Neuronal stem cell (in vitro differentiated cells): ENCODE results near the gene RBBP8NL.

Experiments used
- DNase-seq: peaks from one replicate; pipeline ENCODE4 v3.0.0-alpha.2; 2013; ENCODE audit warnings: low spot score
- H2AFZ ChIP-seq: one replicate; pipeline ENCODE4 v1.6.1; 2013; ENCODE audit warnings: mild to moderate bottlenecking, low read length, inconsistent platforms
- H2AK5ac ChIP-seq: 2 replicates; pipeline ENCODE4 v1.6.1; 2013; ENCODE audit warnings: low read depth, mild to moderate bottlenecking, inconsistent platforms, low read length, moderate library complexity, mixed read lengths
- H2BK120ac ChIP-seq: 2 replicates; pipeline ENCODE4 v1.6.1; 2013; ENCODE audit warnings: low read depth, mild to moderate bottlenecking, inconsistent platforms, low read length, moderate library complexity, mixed read lengths
- H2BK12ac ChIP-seq: one replicate; pipeline ENCODE4 v1.6.1; 2013; ENCODE audit warnings: low read length, inconsistent platforms
- H2BK15ac ChIP-seq: 2 replicates; pipeline ENCODE4 v1.6.1; 2013; ENCODE audit warnings: mild to moderate bottlenecking, low read length, inconsistent platforms, mixed read lengths
- H2BK5ac ChIP-seq: one replicate; pipeline ENCODE4 v1.6.1; 2013; ENCODE audit warnings: inconsistent platforms, mild to moderate bottlenecking, low read length, moderate library complexity
- H3K14ac ChIP-seq: one replicate; pipeline ENCODE4 v1.6.1; 2013; ENCODE audit warnings: low read length, inconsistent platforms
- H3K18ac ChIP-seq: 2 replicates; pipeline ENCODE4 v1.6.1; 2013; ENCODE audit warnings: low read length, inconsistent platforms
- H3K23ac ChIP-seq: 2 replicates; pipeline ENCODE4 v1.6.1; 2013; ENCODE audit warnings: low read depth, mild to moderate bottlenecking, mixed read lengths, low read length, inconsistent platforms; ENCODE audit not compliant: poor library complexity
- H3K27ac ChIP-seq: replicated peaks from 3 replicates; pipeline ENCODE4 v1.5.1; 2013; ENCODE audit warnings: low read length, inconsistent platforms
- H3K27me3 ChIP-seq, 3 experiments: 2 replicates each; pipeline ENCODE4 v1.6.1; 2013; ENCODE audit warnings: low read length in 3 of 3, mild to moderate bottlenecking in 2 of 3, inconsistent platforms in 1 of 3, low read depth in 1 of 3, mixed read lengths in 1 of 3, moderate library complexity in 1 of 3; ENCODE audit not compliant: control insufficient read depth in 3 of 3, insufficient read depth in 3 of 3
- H3K36me3 ChIP-seq, 2 donors: replicated peaks in 1 of 2; 2 replicates each; pipeline ENCODE4 v1.6.1; 2013; ENCODE audit warnings: low read length in 2 of 2; ENCODE audit not compliant: control insufficient read depth in 2 of 2, insufficient read depth in 2 of 2
- H3K4ac ChIP-seq: 2 replicates; pipeline ENCODE4 v1.6.1; 2013; ENCODE audit warnings: inconsistent platforms, mild to moderate bottlenecking, low read length, moderate library complexity
- H3K4me1 ChIP-seq, 2 donors: 1 replicate in 1 of 2; 2 replicates in 1 of 2; pipeline ENCODE4 v1.6.1; 2013; ENCODE audit warnings: low read length in 2 of 2, low read depth in 1 of 2; ENCODE audit not compliant: control insufficient read depth in 2 of 2, insufficient read depth in 1 of 2
- H3K4me2 ChIP-seq: one replicate; pipeline ENCODE4 v1.6.1; 2013; ENCODE audit warnings: mild to moderate bottlenecking, low read length, inconsistent platforms; ENCODE audit not compliant: insufficient read depth, poor library complexity, severe bottlenecking
- H3K4me3 ChIP-seq, 2 donors: 2 replicates each; pipeline ENCODE4 v1.5.1; 2013; ENCODE audit warnings: low read length in 2 of 2, mild to moderate bottlenecking in 2 of 2, inconsistent platforms in 1 of 2, moderate library complexity in 1 of 2
- H3K79me1 ChIP-seq: one replicate; pipeline ENCODE4 v1.6.1; 2013; ENCODE audit warnings: low read depth, mild to moderate bottlenecking, inconsistent platforms, low read length, moderate library complexity
- H3K9ac ChIP-seq: one replicate; pipeline ENCODE4 v1.6.1; 2013; ENCODE audit warnings: mild to moderate bottlenecking, low read depth, low read length, inconsistent platforms; ENCODE audit not compliant: poor library complexity
- H3K9me3 ChIP-seq, 2 donors: replicated peaks in 1 of 2; 2 replicates each; pipeline versions ENCODE3 to v1.6.1; 2013; ENCODE audit warnings: low read length in 2 of 2, mild to moderate bottlenecking in 2 of 2, inconsistent platforms in 1 of 2, low read depth in 1 of 2, mixed read lengths in 1 of 2, moderate library complexity in 1 of 2; ENCODE audit not compliant: control insufficient read depth in 2 of 2, insufficient read depth in 1 of 2
- H4K8ac ChIP-seq: one replicate; pipeline ENCODE4 v1.6.1; 2013; ENCODE audit warnings: low read depth, mild to moderate bottlenecking, inconsistent platforms, low read length, moderate library complexity
- H4K91ac ChIP-seq: one replicate; pipeline ENCODE4 v1.6.1; 2013; ENCODE audit warnings: low read length, low read depth, mild to moderate bottlenecking, inconsistent platforms; ENCODE audit not compliant: poor library complexity
- WGBS, 2 donors: extraction: QIAGEN DNeasy Blood & Tissue Kit; methylation state at CpG; one replicate each; pipeline ENCODE4 v1.1.7; 2013; ENCODE audit warnings: missing lambda C conversion rate in 2 of 2, mixed read lengths in 1 of 2; ENCODE audit not compliant: insufficient read length in 2 of 2, insufficient replicate concordance in 1 of 2; ENCODE audit errors: extremely low coverage in 2 of 2; 5-methylcytosine and 5-hydroxymethylcytosine counted together

RBBP8NL gene

DNA sequence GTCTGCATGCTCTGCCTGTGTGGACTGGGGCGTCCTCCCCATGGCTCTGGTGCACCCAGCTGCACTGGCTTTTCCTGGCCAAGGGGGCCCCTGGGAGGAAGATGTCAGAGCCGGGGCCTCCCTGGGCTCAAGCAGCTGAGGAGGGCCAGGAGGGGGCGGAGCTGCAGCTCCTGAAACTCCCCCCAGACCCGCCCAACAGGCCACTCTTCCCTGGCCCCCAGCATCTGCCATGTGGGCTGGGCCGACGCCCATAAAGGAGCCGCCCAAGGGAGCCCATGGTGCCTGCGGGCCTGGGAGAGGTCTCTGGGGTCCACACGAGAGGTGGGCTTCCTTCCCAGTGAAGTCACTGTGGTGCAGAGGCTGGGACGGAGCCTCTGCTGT is 4.0 kb downstream of the RBBP8NL start:
- H3K14ac ChIP-seq: peak overlapping the region; percentile 47
- H3K27ac ChIP-seq: no peak overlapping the region
- peaks cover 5% of the 10 kb centered on the region for H3K79me1 ChIP-seq
- no peak overlapping the region for H2BK5ac ChIP-seq
- H2BK12ac ChIP-seq: no peak overlapping the region
- no peak overlapping the region for H3K4me2 ChIP-seq
- H3K36me3 ChIP-seq: no peaks in the 10 kb centered on the region
- no peak overlapping the region for H4K8ac ChIP-seq
- peak overlapping the region; percentile 84 for H2AK5ac ChIP-seq
- peaks cover 0 to 28% (median 0%) of the 10 kb centered on the region in 3 experiments for H3K27me3 ChIP-seq
- H3K4ac ChIP-seq: no peak overlapping the region
- H3K23ac ChIP-seq: peak overlapping the region; percentile 73
- no peak for DNase-seq
- no peak overlapping the region for H2AFZ ChIP-seq
- H3K4me1 ChIP-seq: peaks cover 0 to 14% of the 10 kb centered on the region in 2 donors
- H2BK15ac ChIP-seq: peak overlapping the region; percentile 10
- peak overlapping the region; percentile 59 for H3K18ac ChIP-seq
- peak overlapping the region; percentile 44 for H3K9ac ChIP-seq
- H3K4me3 ChIP-seq: no peak overlapping the region
- H2BK120ac ChIP-seq: no peak overlapping the region
- WGBS, 2 donors: no CpG with 5 or more reads among the region's 10 CpGs
- H3K9me3 ChIP-seq: peaks cover 0 to 5% of the 10 kb centered on the region in 2 donors
- no peak overlapping the region for H4K91ac ChIP-seq

- Histone ChIP-seq H2BK5ac (no peak overlapping the region), H4K8ac (no peak overlapping the region), H3K36me3 (no peaks in the 10 kb centered on the region), H2BK120ac (no peak overlapping the region), H3K4me3 (no peak overlapping the region), H3K9ac (peak overlapping the region; percentile 44), H2BK12ac (no peak overlapping the region), H3K4me1 (peaks cover 0 to 14% of the 10 kb centered on the region in 2 donors), H2BK15ac (peak overlapping the region; percentile 10), H3K27ac (no peak overlapping the region), H4K91ac (no peak overlapping the region), H3K27me3 (peaks cover 0 to 28% (median 0%) of the 10 kb centered on the region in 3 experiments), H3K79me1 (peaks cover 5% of the 10 kb centered on the region), H3K9me3 (peaks cover 0 to 5% of the 10 kb centered on the region in 2 donors), H2AFZ (no peak overlapping the region), H3K4me2 (no peak overlapping the region), H3K23ac (peak overlapping the region; percentile 73), H3K14ac (peak overlapping the region; percentile 47), H3K18ac (peak overlapping the region; percentile 85), H2AK5ac (peak overlapping the region; percentile 84), H3K4ac (no peak overlapping the region)
- DNase-seq: no peak
- no CpG with 5 or more reads among the region's 20 CpGs for WGBS, 2 donors
Observed at GRCh38 chr20:62422636-62423325, 4.6 kb downstream of the RBBP8NL start.

DNA sequence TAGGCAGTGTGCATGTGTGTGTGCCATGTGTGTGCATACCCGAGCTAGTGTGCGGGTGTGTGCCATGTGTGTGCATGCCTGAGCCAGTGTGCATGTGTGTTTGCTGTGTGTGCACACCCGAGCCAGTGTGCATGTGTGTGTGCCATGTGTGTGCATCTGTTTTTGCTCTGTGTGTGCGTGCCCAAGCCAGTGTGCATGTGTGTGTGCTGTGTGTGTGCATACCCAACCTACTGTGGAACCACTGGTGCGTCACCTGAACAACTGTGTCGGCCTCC is 5.7 kb downstream of the RBBP8NL start:
- Histone ChIP-seq H3K27me3 (peaks cover 0 to 32% (median 0%) of the 10 kb centered on the region in 3 experiments), H3K4me3 (peak overlapping the region in 1 of 2 donors; percentile 51), H2AFZ (no peak overlapping the region), H4K8ac (no peak overlapping the region), H2AK5ac (peak overlapping the region; percentile 4), H2BK120ac (no peak overlapping the region), H2BK15ac (peak overlapping the region; percentile 72), H3K4me2 (no peak overlapping the region), H3K14ac (peak overlapping the region; percentile 97), H3K18ac (peak overlapping the region; percentile 24), H3K9me3 (peaks cover 0 to 5% of the 10 kb centered on the region in 2 donors), H3K23ac (peak overlapping the region; percentile 95), H3K4me1 (peaks cover 0 to 7% of the 10 kb centered on the region in 2 donors), H3K79me1 (peaks cover 5% of the 10 kb centered on the region), H2BK12ac (peak overlapping the region; percentile 36), H3K4ac (no peak overlapping the region), H3K27ac (no peak overlapping the region), H3K9ac (peak overlapping the region; percentile 37), H3K36me3 (no peaks in the 10 kb centered on the region), H4K91ac (peak overlapping the region; percentile 11), H2BK5ac (no peak overlapping the region)
- no peak for DNase-seq
- no CpG with 5 or more reads among the region's 6 CpGs for WGBS, 2 donors

- WGBS, 2 donors: no CpG with 5 or more reads among the region's 24 CpGs
- H2BK120ac ChIP-seq: no peak overlapping the region
Observed at GRCh38 chr20:62420846-62421715, 6.3 kb downstream of the RBBP8NL start.

More at GRCh38 chr20:62420846-62421715, 6.3 kb downstream of the RBBP8NL start:
- peak overlapping the region; percentile 97 for H3K14ac ChIP-seq
- H3K27me3 ChIP-seq: peaks cover 0 to 35% (median 0%) of the 10 kb centered on the region in 3 experiments
- peak overlapping the region; percentile 50 for H4K8ac ChIP-seq
- H2BK15ac ChIP-seq: no peak overlapping the region
- H3K18ac ChIP-seq: peak overlapping the region; percentile 85
- peak overlapping the region; percentile 95 for H3K23ac ChIP-seq
- H2AK5ac ChIP-seq: peak overlapping the region; percentile 4
- peaks cover 0 to 3% of the 10 kb centered on the region in 2 donors for H3K4me1 ChIP-seq
- no peak overlapping the region for H3K4me2 ChIP-seq
- no peak for DNase-seq
- peaks cover 5% of the 10 kb centered on the region for H3K79me1 ChIP-seq
- peaks cover 0 to 5% of the 10 kb centered on the region in 2 donors for H3K9me3 ChIP-seq
- H3K4me3 ChIP-seq: peak overlapping the region in 1 of 2 donors; percentile 51
- peak overlapping the region; percentile 11 for H4K91ac ChIP-seq
- H2BK12ac ChIP-seq: peak overlapping the region; percentile 36
- peak overlapping the region; percentile 37 for H3K9ac ChIP-seq
- H2AFZ ChIP-seq: no peak overlapping the region
- no peaks in the 10 kb centered on the region for H3K36me3 ChIP-seq
- no peak overlapping the region for H2BK5ac ChIP-seq
- no peak overlapping the region for H3K4ac ChIP-seq
- no peak overlapping the region for H3K27ac ChIP-seq
